Inferior parietal cortex (tissue), 1 donor: Measurements from ENCODE around the gene WDFY3.
"Not testable (repeated sequence)": the region's sequence is repeated elsewhere in the genome, so short reads cannot be mapped to it uniquely, and the experiment has no call there.

ENCODE experiments used
- DNase-seq: peaks from one replicate; pipeline ENCODE4 v3.0.0-alpha.2; 2016; ENCODE audit errors: extremely low spot score

WDFY3 gene

DNA sequence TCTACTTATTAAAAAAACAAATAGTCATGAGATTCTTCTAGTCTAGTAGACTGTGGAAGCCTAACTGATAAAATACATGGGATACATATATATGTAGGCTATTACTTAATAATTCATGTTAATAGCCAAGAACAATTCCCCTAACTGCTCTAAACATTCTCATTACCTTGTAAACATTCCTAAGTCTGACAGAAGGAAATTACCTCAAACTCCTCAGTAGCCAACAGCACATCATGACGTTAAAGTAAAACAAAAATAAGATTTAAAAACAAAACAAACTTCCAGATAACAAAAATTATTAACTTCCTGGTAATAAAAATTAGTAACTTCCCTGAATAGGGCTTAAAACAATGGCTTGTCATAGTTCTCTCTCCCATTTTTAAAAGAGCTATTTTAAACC, 109.2 kb downstream of the WDFY3 start:
- DNase-seq: no peak

DNA sequence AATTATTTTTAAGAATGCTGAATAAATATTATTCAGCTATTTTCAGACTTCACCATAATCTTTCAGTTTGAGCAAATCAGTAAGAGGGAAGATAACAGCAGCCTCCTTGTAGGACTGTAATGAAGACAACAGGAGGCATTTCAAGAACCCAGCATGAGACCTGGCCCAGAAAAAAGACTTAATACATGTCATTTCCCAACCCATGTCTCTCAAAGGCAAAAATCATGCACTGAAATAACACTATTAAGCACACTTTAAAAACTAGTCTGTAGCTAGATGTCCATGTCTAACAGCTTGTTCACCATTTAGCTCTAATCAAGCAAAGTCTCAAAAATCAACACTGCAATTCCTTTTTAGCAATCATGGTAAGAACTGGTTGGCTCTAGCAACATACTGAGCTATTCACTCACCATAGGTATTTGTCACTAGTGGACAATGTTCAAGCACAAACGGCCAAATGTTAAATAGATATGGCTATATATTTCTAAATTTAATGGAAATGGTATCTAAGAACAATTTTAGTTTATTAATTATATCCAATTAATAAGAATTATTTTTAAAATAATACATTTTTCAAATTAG, 109.9 kb downstream of the WDFY3 start:
- DNase-seq: no peak

- peak; percentile 69 for DNase-seq
Measured at GRCh38 chr4:84855774-84856173, 110.7 kb downstream of the WDFY3 start.

DNA sequence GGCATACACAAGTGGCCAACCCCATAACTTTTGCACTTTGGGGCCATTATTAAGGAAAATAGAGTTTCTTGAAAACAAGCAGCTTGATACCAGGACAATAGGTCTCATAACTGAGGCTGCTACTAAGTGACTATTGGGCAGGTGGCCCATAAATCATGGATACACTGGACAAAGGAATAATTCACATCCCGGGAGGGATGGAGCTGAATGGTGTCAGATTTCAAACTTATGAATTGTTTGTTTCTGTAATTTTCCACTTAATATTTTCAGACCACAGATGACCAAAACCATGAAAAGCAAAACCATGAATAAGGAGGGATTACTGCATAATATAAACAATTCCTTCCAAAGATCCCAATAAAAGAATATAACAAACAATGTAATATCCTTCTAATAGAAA, 114.4 kb downstream of the WDFY3 start:
- peak; percentile 63 for DNase-seq

- no peak for DNase-seq
Measured at GRCh38 chr4:84849051-84849640, 117.3 kb downstream of the WDFY3 start.

DNA sequence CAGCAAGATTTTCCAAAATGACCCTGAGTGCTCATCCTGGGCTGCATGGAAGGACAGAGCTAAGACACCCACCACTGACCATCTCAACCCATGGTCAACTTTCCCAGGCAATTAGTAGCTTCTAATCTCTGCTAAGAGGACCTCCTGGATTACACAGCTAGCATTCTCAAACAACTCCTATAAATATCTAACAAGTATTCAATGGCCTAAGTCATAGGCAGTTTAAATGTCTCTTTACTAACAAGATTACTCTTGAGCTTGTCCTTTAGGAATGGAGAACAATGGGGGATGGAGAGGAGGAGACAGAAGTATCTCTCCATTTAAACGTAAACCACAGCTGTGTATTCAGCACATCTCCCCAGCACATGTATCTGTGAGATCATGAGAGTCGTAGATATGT, 118.1 kb downstream of the WDFY3 start:
- no peak for DNase-seq

GRCh38 chr4:84847978-84848377, 118.5 kb downstream of the WDFY3 start:
- DNase-seq: no peak

- no peak for DNase-seq
Measured at GRCh38 chr4:84846985-84847384, 119.5 kb downstream of the WDFY3 start.

DNA sequence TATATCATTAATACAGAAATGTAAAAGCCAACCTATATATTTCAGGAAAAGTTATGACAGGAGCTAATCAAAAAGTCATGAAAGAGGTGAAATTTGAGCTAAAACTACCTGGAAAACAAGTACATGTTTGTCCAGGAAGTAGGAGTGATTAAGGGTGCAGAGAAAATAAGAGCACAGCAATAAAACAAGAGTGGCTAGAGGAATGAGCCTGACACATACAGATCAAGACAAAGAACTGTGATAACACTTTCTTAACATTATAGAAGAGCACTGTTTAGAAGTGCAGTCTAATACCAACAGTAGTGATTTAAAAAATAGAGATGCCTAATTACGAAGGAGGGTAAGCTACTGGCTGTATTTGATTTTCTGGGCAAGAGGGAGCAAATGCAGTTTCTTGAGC, 125.1 kb downstream of the WDFY3 start:
- DNase-seq: no peak

GRCh38 chr4:84837751-84838150, 128.7 kb downstream of the WDFY3 start:
- no peak for DNase-seq

GRCh38 chr4:84829633-84830032, 136.9 kb downstream of the WDFY3 start:
- DNase-seq: not testable (repeated sequence)

GRCh38 chr4:84826681-84827080, 139.8 kb downstream of the WDFY3 start:
- DNase-seq: no peak

DNA sequence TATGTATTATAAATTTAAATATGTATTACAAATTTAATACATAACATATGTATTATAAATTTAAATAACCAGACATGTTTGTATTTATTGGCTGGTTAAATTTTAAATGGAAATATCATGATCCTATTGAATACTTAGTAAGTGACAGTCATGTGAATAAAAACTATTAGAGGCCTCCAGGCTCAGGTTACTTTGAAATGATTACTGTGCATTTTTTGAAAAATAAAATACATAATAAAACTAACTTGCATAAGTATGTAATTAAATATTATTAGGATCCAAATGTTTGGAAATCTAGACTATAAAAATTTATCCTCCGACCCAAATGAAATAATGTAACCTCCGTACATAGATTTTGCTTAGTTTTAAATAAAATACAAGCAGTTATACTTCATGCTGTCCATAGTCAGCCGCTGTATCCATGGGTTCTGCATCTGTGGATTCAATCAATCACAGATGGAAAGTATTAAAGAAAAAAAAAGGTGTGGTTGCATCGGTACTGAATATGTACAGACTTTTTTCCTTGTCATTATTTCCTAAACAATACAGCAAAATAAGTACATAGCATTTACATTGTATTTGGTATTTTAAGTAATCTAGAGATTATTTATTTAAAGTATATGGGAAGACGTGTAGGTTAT, 140.7 kb downstream of the WDFY3 start:
- no peak for DNase-seq

DNA sequence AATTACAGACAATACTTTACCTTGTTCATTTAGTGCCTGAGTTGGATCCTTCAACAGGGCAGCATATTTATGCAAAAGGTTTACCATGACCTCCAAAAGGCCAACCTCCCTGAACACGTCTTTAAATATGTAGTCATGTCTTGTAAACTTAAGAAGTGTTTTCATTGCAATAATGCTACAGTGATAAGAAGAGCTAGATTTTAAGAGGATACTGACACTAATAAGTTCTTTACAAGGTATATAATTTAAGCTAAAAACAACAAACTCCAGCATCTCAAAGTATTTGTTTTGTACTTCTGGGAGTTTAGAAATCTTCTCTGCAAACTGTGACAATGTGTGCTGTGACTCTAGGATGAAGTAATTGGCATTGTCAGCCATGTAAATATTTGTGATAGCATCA, 145.4 kb downstream of the WDFY3 start:
- no peak for DNase-seq

DNA sequence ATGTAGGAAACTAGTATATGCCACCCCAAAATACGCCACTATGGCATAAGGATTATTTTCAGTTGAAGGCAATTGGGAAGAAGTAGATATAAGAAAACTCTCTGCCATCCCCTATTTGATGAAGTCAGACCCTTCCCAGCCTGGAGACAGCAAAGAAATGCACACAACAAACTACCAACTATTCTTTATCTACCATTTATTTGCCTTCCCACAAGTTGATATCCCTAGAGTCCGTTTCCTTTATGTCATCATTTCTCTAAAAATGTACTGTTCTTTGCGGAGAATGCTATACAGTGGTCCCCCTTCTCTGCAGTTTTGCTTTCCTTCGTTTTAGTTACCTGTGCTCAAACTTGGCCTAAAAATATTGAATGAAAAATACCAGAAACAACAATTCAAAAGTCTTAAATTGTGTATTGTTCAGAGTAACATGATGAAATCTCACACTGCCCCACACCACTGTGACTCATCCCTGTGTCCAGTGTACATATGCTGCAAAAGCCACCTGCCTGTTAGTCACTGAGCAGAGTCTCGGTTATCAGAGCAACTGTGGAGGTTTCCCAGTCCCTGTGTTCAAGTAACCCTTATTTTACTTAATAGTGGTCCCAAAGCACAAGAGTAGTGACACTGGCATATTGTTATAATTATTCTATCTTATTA, 152.3 kb downstream of the WDFY3 start:
- no peak for DNase-seq

DNA sequence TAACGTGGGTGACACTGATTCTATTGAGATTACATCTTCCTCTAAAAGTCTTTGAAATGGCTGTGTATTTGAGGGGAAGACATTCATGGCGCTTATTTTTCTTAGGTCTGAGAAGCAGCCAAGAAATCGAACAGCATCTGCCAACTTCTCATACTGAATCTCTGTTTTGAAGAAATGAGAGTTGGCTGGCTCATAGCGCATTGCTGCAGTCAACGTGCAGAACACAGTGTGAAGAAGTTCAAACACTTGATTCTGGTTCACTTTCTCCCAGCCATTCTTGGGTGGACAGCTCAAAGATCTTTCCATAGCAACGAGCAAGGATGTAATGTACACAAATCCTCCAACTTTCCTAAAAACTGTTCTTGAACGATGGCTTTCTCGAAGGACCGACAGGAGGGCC, 156.5 kb downstream of the WDFY3 start:
- DNase-seq: peak; percentile 46

DNA sequence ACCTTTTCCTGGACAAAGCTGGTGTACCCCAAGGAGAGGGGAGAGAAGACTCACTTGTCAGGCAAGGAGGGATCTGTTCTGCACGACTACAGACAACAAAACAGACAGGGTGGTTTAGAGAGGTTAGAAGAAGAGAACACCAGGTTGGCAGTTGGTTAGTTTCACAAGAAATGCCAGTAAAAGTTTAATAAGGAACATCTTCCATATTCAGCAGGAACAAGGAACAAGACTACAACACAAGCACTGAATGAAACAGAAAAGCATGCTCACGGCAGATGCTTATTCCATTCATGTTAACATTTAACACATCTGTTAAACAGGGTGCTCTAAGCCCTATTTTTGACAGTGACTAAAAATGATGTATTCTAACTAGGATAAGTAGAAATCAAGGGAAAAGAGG, 158.2 kb downstream of the WDFY3 start:
- no peak for DNase-seq

- DNase-seq: not testable (repeated sequence)
Measured at GRCh38 chr4:84806541-84806940, 159.9 kb downstream of the WDFY3 start.

- peak; percentile 68 for DNase-seq
Measured at GRCh38 chr4:84804136-84804535, 162.4 kb downstream of the WDFY3 start.

- no peak for DNase-seq
Measured at GRCh38 chr4:84803720-84804119, 162.8 kb downstream of the WDFY3 start.

DNA sequence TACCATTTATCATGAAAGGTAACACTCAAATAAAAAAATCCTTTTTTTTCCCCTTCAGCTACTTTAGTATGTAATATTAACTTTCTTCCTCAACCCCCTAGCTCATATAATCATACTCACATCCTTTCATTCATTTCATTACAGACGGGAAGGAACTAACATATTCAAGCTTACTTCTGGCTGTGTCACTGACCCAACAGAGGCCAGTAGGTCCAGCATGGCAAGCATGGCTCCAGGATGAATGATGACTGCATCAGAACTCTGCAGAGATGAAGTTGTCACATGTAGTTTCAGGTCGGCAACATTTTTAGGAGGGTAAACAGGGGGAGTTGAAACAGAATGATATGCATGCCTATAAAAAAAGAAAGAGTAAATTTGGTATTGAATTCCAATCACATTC, 163.4 kb downstream of the WDFY3 start:
- DNase-seq: no peak

- no peak for DNase-seq
Measured at GRCh38 chr4:84800256-84800655, 166.2 kb downstream of the WDFY3 start.

DNA sequence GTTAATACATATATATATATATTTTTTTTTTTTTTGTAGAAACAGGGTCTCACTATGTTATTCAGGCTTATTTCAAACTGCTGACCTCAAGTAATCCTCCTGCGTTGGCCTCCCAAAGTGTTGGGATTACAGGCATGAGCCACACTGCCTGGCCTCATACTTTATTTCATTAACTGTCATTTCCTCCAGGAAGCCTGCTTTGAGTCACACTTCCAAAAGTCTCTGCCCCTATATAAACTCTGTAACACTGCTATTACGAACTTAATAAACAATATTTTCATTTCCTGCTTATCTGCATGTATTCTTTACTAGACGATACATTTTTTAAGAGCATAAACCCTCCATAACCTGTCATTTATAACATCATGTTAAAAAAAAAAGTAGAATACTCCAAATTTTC, 167.2 kb downstream of the WDFY3 start:
- no peak for DNase-seq
